Activated CD4-positive, alpha-beta T cell treated with anti-CD3 and anti-CD28 coated beads, Interleukin-2, Interleukin-6, amounts not matched to agents 100 ng/mL and 50 ng/mL, durations not matched to agents 16 hours and 8 hours (primary cell): ENCODE measurements around the gene NUDT22.

Experiments
- DNase-seq: peaks from one replicate; pipeline ENCODE4 v3.0.0-alpha.2; 2020

Gene NUDT22

DNA sequence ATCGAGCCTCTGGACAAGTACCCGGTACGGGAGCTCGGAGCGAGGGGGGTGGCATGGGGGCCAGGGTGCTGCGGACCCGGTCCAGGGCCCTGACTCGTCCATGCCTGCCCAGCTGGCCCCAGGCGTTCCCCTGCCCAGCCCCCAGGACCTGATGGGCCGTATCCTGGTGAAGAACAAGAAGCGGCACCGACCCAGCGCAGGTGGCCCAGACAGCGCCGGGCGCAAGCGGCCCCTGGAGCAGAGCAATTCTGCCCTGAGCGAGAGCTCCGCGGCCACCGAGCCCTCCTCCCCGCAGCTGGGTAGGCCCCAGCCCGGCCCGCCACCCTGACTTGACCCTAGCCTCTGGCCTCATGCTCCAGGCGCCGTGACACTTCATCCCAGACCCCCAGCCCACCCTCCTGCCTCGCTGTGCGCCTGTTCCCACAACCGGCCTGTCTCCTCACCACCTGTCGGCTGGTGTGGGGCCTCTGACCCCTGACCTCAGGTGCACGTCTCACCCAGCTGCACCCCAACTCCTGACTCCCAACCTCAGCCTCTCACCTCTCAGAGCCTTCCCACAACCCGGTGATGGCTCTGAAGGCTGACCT is 33.0 kb downstream of the NUDT22 start:
- DNase-seq: no peak

DNA sequence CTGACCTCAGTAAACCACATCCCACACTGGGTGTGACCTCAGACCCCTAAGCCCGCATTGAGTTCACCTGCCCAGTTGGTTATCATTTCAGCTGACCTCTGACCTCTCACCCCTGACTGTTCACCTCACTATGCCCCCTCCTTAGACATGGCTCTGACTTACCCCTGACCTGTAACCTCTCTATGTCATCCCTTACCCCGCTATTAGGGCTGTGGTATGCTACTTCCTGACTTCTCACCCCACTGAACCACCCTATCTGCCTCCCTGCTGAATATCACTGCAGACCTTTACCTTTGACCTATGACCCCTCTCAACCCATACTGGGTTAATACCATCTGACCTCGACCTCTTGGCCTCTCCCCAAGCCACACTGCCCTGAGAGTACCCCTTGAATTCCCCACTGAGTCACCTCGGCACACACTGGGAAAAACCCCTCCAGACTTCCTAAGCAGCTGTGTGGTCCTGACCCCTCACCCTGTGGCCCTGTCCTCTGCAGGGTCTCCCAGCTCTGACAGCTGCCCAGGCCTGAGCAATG is 33.5 kb downstream of the NUDT22 start:
- no peak for DNase-seq

DNA sequence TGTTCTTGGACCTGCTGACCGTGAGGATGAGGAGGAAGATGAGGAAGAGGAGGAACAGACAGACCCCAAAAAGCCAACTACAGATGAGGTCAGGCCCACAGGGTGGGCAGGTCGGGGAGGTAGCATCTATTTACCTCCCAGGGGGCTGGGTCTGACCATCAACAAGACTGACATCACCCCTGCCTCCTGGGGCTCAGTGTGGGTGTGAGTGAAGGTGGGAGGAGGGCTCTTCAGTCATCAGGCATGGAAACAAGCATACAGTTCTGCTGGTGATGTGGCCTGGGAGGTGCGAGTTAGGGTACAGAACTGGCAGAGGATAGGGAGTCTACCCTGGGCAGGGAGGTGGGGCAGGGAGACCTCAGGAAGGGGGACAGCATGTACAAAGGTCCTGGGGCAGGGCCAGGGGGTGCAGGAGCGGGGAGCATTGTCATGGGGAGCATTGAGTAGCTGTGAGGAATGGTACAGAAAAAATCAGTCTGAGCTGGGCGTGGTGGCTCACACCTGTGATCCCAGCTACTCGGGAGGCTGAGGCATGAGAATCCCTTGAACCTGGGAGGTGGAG is 34.2 kb downstream of the NUDT22 start:
- no peak for DNase-seq

DNA sequence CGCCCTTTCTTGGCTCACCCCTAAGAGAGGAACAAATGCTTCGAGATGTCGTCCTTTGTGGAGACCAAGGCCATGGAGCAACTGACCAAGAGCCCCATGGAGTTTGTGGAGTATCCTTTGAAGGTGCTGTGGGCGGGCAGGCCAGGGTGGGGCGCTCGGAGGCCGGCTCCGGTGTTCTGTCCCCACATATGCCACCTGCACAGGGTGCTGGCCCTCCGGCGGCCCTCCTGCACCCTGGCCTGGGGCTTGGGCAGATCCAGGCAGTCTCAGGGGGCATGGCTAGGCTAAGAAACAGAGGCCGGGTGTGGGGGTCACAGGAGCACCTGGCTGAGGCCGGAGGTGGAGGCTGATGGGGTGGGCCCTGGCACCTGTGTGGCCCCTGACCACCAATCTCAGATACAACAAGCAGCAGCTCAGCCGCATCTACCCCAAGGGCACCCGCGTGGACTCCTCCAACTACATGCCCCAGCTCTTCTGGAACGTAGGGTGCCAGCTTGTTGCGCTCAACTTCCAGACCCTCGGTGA is 35.5 kb downstream of the NUDT22 start:
- DNase-seq: no peak

DNA sequence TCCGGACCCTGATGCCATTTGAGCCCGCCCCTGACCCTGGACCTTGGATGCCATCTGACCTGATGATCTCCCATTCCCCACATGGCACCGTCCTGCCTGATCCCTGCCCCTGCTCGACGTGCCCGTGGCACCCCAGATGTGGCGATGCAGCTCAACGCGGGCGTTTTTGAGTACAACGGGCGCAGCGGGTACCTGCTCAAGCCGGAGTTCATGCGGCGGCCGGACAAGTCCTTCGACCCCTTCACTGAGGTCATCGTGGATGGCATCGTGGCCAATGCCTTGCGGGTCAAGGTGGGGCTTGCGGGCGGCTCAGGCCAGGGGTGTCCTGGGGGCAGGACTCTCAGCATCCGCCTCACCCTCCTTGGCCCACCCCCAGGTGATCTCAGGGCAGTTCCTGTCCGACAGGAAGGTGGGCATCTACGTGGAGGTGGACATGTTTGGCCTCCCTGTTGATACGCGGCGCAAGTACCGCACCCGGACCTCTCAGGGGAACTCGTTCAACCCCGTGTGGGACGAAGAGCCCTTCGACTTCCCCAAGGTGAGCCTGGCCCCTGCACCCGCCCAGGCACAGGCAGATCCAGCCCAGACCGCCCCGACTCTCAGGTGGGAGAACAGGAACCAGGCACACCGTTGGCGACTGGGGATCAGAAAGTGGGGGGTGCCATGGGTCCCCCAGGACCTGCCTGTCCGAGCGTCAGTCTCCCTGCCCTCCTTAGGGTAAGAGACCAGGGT is 36.4 kb downstream of the NUDT22 start:
- no peak for DNase-seq

DNA sequence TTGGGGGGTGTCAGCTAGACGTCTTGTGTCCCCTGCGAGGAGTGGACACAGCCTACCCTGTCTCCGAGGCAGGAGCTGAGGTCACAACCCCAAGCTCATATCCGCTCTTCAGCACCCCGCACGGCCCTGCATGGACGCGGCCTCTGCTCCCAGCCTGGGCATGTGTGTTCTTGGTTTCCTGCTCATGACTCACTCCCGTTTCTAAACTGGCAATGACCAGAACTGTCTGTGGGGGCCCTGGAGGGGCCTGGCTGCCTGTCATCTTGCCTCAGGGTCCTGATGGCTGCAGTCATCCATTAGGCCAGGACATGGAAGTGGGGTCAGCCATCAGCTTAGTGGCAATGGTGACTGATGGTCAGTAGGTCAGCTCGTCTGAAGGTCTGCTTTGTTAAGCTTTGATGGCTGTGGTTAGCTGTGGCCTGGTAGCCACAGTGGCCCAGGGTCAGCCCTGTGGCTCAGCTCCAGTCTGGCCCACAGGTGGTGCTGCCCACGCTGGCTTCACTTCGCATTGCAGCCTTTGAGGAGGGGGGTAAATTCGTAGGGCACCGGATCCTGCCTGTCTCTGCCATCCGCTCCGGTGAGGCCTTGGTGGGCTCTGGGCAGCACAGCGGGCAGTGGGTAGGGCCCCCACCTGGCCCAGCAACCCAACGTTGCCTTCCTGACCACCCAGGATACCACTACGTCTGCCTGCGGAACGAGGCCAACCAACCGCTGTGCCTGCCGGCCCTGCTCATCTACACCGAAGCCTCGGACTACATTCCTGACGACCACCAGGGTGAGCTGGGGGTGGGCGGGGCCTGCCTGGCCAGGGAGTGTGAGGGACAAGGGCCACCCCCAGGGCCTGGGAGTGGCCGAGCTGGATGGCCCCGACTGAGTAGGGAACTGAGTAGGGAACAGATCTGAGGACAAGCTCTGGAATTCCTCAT is 37.2 kb downstream of the NUDT22 start:
- no peak for DNase-seq

DNA sequence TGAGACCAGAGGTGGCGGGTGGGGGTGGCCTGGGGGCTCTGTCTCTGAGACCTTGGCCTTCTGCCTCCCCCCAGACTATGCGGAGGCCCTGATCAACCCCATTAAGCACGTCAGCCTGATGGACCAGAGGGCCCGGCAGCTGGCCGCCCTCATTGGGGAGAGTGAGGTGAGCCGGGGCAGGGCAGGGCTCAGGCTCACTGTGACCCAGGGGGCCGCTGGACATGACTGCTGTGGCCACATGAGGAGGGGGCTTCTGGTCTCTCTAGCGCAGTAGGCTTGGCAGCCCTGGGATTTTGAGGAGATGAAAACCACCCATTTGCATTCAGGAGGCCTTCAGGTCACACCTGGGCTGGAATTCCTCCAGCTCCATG is 37.9 kb downstream of the NUDT22 start:
- DNase-seq: no peak

DNA sequence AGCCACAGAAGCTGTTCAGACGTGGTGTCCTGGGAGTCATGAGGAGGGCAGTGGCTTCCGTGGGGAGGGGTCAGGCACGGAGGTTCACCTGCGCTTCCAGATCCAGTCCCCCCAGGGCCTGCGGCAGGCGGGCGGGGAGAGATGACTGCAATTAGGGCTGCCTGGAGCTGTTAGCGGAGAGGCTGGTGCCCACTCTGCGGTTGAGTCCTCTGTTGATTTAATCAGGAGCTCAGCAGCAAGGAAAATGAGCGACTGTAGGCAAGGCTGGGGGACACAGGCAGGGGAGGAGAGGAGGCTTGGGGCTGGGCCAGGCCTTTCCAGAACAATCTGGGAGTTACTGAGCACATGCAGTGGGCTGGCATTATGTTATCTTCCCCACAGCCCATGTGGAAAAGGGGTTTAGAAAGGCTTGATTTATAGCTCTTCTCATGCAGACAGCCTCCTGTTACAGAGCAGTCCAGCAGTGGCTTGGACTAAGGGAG is 38.3 kb downstream of the NUDT22 start:
- no peak for DNase-seq

DNA sequence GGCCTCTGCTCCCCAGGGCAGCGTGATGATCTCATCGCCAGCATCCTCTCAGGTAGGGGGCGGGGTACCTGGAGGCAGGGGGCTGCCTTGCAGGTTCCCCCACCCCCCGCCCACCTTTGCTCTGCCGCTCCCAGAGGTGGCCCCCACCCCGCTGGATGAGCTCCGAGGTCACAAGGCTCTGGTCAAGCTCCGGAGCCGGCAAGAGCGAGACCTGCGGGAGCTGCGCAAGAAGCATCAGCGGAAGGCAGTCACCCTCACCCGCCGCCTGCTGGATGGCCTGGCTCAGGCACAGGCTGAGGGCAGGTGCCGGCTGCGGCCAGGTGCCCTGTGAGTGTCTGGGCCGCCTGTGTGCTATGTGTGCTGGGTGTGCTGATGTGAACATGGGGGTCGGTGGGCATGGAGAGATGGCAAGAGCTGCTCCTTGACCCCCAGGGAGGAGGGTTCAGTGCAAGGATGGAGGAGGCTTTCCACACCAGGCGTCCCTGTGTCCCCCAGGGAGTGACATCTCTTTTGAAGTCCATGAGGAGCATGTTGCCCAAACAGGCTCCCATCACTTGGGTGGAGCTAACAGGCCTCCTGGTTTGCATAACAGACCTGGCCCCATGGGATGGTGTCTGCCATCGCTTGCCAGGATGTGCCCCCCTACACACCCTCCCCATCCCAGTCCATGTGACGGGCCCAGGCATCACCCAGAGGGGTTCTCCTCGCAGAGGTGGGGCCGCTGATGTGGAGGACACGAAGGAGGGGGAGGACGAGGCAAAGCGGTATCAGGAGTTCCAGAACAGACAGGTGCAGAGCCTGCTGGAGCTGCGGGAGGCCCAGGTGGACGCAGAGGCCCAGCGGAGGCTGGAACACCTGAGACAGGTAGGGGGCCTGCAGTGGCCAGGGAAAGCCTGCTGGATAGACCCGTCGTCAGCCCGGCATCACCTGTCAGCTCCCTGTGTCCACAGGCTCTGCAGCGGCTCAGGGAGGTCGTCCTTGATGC is 39.4 kb downstream of the NUDT22 start:
- no peak for DNase-seq

DNA sequence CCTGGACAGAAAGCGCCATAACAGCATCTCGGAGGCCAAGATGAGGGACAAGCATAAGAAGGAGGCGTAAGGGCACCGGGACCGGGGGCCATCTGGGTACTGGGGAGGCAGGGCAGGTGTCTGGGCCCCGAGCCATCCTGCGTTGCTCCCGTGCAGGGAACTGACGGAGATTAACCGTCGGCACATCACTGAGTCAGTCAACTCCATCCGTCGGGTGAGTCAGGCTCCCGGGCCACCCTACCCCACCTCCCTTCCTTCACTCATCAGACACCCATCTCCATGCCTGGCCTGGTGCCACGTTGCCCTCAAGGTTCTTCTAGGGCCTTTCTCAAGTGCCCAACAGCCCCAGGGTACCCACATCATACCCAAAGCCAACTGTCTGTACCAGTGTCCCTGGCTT is 40.3 kb downstream of the NUDT22 start:
- no peak for DNase-seq

DNA sequence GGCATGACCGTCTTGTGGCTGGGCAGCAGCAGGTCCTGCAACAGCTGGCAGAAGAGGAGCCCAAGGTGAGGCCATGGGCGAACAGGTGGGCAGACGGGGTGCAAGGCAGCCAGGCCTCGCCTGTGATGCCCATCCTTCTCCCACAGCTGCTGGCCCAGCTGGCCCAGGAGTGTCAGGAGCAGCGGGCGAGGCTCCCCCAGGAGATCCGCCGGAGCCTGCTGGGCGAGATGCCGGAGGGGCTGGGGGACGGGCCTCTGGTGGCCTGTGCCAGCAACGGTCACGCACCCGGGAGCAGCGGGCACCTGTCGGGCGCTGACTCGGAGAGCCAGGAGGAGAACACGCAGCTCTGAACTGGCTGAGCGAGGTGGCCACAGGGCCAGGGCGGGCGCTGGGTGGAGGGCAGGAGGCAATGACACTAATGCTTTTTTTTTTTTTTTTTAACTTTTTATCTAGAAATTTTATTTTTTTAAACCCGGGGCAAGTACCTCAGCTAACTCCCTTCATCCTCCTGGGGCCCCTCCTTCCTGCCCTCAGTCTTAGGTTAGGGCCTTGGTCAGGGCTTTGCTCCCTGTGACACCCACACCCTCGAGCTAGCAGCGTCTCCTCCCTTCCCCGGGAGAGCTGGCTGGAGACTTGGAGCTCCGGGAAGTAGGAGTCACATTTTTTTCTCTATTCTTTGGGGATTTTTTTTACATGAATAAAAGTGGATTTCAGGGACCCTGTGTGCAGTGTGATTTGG is 41.3 kb downstream of the NUDT22 start:
- DNase-seq: no peak

DNA sequence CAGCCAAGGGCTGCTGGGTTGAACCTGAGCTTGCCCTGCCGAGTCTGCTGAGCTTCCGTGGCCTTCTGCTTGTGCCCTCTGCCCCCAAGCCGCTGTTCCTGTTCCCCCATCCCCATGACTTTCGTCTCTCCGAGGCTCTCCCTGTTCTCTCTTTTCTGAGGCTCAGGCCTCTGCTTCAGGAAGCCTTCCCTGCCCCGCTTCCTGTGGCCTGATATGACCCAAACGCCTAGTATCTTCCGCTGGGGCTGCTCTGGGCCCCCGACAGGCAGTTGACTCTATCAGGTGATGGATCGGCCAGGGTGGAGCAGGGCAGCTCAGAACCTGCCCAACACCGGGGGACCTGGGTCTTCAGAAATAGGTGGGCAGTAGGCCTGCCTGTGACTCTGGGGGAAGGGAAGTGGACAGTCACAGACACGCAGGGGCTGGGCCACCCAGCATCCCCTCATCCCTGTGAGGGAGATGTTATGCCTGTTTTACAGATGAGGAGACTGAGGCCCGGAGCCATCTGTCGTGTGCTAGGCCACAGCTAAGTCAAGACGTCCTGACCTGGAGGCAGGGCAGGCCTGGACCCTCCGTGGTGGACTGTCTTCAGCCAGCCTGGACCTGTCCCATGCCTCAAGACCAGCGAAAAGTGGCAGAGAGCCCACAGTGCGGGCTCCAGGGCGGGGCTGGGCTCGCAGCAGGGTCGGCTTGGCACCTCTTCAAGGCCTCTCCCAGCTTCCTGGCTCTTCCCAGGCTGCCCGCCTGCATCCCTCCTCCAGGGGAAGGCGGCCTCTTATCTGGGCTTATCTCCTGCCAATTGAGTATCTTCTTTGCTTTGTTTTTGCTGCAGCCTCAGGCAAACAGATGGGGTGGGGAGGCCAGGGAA is 42.2 kb downstream of the NUDT22 start:
- peak; percentile 15 for DNase-seq

DNA sequence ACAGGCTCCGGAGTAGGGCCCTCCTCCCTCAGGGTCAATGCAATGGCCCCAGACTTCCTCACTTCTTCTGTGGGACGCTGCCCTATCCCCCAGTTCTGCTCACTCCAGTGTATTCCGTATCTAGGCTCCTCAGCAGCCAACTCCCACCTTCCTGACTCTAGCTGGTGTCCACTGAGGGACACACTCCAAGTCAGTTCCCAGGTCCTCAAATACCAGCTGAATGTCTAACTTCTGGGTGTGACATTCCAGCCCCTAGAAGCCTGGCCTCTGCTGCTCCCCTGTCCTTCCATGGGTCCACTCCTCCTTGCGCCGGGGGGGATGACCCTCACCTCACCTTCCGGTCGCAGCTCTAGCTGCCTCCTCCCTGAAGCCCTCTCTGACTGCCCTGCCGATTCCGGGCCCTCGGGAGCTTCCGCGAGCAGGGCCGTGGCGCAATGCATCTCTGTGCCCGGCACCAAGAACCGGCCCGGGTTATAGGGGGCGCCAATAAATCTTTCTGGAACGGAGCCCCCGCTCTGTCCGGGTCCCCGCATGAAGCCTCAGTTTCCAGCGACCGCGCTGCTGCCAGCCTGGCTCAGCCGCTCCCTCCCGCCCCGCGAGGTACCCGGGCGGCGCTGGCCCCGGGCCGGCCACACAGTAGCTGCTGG is 42.9 kb downstream of the NUDT22 start:
- peak; percentile 74 for DNase-seq

DNA sequence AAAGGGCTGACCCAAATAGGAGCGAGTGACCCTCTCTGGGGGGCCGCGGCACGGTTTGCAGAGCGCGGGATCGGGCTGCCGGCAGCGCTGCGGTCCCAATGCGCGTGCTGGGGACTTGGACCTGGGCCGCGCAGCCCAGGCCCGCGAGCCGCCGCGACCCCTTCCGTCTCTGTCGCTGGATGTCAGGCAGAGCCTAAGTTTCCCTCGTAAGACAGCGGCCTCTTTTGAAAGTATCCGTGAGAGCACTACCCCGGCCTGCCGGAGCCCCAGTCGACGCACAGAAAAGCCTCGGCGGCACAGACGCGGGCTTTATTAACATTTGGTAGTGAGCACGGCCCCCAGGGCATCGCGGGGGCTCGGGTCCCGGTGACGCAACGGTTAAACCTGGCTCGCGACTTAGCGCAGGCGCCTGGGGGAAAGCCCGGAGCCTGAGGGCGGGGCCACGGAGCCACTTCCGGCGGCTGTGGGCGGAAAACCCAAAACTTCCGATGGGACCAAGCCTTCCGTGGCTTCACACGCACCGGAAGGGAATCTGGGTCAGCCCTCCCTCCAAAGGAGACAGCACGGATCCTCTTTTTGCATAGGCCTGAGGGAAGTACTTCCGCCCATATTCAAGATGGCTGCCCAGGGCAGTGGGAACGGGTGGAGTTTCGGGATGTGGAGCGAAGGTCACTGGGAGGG is 43.6 kb downstream of the NUDT22 start:
- peak; percentile 99 for DNase-seq

DNA sequence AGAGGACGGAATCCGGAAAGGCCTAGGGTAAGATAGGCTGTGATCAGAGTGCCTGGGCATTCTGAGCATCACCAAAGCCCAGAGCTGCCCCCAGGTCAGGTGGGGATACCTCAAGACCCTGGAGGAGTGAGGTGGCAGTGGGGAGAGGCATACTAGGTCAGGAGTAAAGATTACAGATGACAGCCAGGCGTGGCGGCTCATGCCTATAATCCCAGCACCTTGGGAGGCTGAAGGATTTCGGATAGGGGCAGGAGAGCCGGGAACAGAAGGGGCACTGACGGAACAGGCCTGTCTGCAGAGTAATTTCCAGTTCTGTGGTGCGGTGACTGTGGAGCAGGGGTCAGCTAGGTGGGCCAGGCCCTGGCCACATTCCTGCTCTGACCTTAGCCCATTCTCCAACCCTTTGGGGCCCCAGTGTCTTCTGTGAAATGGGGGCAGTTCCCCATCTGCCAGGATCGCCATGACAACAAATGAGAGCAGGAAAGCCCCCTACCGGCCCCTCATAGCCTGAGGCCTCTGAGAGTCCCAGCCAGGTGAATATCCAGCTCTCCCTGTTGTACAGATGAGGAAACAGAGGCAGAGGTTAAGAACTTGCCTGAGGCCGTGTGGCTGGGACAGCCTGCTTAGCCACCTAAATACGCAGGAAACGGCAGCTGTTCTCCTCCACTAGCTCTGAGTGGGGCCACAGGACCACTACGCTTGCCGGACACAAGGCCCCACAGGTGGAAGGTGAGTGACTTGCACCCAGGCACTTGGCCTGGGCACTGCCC is 49.1 kb downstream of the NUDT22 start:
- no peak for DNase-seq

DNA sequence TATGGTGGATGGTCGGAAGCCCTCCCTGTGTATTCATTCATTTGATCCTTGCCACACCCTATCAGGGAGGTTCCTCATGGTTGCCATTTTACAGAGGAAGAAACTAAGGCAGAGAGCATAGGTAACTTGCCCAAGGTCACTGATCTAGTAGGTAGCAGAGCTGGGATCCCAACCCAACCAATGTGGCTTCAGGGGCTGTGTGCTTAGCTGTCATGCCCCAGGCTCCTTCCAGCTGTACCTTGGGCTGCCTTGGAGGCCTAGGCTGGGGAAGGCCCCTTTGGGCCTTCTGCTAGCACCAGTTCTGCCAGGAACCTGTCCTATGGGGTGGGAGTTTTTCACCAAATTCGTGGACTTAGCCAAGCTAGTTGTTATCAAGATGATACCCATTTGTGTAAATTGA is 49.8 kb downstream of the NUDT22 start:
- no peak for DNase-seq

DNA sequence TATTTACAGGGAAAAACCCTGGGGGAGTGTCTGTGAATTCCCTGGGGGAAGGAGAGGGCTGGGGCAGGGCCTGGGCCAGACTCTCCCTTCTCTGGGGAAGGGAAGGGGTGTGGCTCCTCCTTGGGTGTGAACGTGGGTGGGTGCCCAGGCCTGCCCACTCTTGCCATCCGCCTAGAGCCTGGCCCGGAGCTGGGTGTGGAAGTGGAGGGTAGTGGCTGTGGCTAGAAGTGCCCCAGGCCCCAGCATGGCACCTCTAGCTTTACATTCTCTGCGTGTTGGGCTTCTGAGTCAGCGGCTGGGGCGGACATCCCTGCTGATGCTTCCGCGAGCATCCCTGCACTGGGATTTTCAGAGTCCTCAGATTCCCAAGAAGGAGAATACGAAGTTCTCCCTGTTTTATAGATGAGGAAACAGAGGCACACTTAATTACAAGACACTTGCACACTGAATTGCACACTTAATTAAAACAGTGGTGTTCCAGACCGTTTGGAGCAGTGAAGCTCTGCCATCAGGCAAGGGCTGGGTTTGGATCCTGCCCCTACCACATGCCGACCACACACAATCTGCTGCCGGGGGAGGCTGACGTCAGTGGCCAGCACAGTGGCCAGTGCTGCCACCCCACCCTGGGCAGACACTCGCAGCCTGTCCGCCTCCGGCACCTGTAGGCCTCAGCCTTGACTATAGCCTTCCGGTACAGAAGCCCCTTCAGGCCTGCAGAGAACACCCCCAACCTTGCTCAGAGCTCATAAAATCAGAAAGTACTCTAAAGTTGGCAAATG is 50.8 kb downstream of the NUDT22 start:
- no peak for DNase-seq
